NCI-H2196 (cell line): ENCODE data around the gene ARID5B.

Experiments
- DNase-seq: peaks from one replicate; lab custom pipeline; 2025; ENCODE audit not compliant: unreplicated experiment; lab: John Stamatoyannopoulos, UW

Gene ARID5B

DNA sequence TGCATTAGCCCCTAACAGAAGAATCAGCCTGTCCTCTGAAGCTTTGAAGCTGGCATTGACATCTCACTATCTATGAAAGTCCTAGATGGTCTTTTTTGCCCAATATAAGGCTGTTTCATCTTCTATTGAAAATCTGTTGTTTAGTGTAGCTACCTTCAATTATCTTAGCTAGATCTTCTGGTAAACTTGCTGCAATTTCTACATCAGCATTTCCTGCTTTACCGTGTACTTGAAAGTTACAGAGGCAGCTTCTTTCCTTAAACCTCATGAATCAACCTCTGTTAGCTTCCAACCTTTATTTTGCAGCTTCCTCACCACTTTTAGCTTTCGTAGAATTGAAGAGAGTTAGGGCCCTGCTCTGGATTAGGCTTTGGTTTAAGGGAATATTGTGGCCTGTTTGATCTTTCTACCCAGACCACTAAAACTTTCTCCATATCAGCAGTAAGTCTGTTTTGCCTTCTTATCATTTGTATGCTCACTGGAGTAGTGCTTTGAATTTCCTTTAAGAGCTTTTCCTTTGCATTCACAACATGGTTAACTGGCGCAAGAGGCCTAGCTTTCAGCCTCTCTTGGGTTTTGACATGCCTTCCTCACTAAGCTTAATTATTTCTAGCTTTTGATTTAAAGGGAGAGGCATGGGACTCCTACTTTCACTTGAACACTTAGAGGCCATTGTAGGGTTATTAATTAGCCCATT lies 32.5 kb downstream of the ARID5B start:
- DNase-seq: no peak

DNA sequence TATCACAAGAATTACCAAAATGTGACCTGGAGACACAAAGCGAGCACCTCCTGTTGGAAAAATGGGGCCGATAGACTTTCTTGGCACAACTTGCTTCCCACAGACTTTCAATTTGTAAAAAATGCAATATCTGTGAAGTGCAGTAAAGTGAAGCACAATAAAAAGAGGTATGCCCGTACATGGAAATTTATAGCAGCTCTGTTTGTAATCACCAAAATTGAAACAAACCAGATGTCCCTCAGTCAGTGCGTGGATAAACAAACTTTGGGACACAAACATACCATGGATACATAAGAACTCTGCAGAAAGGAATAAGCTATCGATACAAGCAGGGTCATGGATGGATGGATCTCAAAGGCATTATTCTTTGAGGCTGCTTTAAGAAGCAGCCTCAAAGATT lies 33.6 kb downstream of the ARID5B start:
- DNase-seq: no peak

DNA sequence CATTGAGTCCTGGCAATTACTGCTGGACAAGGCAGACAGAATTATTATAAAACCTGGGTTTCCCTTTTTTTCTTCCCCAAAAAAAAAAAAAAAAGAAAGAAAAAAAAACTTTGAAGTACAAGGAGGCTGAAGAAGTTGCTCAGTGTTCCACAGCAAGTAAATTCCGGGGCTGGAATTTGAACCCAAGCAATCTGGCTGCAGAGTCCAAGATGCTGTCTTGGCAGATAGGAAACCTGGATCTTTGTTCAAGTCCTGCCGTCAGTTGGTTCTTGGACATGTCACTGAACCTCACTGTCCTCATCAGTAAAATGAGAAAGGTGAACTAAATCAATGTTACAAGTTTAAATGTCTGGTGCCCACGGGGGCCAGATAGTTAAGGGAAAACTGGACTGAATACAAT lies 35.3 kb downstream of the ARID5B start:
- no peak for DNase-seq

DNA sequence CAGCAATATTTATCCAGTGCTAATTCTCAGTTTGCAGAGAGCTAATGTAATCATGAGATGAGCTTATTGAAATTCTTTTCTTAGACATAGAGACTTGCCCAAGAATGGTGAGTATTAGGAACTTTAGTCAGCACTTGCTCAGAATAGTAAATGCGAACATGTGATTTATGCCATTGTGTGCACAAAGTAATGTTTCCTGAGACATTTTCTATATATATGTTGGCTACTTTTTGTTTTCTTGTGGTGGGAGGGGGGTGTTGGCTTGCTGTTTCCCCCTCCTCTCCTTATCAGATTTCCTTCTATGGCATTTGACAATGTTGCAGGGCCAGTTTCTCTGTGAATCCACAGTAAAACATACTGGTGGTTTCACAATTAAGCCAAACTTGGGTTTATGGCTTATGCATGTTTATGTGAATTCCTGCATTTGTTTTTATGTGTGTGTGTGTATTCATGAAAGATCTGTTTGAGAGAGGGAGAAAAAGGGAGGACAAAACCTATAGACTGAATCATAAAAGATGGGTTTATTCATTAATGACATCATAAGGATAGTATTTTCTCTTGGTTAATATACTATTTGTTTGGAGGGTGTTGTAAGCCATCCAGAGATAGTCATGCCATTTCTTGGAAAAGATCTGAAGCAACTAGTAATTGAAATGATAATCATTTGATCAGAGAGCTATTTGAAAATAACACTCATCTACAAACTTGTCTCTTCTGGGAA lies 36.3 kb downstream of the ARID5B start:
- DNase-seq: no peak

DNA sequence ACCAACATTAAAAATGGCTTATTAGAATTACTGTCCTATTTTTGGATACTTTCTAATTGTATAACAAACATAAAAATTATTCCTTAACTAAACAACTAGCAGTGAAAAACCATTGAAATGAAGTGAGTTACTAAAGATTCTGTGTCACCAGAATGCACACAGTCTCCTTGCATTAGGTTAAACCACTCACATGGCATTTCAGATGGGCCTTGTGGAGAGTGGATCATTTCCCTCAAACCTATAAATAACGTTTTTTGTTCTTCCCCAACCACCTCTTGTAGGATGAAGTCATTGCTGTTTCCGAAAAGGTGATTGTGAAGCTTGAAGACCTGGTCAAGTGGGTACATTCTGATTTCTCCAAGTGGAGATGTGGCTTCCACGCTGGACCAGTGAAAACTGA lies 38.4 kb downstream of the ARID5B start:
- no peak for DNase-seq

DNA sequence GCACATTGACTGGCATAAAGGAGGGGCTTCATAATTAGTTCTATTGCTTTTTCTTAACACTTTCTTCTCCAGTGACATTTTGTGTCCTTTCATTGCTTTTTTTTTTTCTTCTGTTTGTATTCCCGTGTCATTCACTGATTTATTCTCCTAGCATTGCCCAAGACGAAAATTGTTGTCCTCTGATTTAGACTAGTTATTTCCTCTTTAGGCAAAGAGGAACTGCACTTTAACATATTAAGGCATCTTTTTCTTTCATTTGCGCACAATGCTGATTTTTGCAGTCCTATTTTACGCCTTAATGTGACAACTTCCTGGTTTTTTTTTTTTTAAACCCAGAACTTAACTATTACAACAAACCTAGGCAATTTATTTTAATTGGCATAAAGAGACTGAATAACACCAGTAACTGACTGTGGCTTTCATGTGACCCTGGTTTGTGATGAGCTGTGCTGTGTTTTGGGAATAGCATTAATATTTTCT lies 39.7 kb downstream of the ARID5B start:
- DNase-seq: no peak

DNA sequence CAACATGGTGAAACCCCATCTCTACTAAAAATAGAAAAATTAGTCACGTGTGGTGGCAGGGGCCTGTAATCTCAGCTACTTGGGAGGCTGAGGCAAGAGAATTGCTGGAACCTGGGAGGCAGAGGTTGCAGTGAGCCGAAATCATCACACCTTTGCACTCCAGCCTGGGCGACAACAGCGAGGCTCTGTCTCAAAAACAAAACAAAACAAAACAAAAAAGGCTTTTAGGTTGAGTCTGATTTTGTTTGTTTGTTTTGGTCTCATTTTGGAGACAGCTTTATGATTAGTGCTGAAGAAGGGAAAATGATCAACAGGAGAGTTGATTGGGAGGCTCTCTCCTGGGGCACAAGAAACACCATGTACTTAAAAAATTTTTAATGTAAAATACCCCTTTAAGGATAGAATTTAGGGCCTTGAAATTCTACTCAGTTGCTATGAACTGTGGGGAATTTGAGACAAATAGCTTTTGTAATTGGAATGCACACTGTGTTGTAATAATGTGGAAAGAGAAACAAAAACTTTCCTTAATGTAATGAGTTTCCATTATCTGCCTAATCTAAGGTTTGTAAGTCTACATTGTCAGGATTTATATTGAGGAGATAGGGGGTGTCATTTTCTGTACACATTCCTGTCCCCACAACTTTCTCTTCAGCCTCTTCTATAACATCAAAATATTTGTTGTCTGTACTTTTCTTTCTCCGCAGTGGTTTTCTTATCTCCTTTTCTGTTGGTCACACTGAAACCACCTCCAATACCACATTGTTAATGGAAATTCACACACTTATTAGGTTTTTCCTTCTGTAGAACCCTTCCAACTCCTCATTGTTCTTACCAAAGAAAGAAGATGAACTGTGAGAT lies 41.3 kb downstream of the ARID5B start:
- no peak for DNase-seq

DNA sequence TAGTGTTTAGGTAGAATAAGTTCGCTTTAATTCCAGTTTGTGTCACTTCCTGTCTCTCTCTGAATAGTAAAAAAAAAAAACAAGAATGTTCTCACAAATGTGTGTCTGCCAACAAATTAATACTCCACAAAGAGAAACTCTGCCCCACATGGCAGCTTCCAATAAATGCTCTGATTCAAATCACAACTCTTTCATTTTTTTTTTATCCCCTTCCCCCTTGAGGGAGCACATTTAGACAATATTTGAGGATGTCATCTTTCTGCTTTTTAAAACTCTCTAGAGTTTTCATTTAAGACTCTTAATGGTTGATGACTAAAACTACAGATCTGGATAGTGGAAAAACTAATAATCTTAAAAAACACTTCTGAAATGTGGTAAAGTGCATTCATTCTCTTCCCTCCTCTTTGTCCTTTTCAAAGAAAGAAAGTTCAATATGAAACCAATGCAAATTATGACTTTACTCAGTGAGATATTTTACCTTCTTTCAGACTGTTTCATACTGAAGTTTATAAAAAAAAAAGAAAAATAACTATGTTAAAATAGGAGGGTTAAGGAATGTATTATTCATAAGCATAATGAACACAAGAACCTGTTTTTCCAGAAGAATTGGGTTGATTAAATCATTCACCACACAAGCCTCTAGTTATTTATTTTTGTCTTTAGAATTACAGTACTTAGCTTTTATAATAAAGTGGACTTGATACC lies 42.3 kb downstream of the ARID5B start:
- no peak for DNase-seq

DNA sequence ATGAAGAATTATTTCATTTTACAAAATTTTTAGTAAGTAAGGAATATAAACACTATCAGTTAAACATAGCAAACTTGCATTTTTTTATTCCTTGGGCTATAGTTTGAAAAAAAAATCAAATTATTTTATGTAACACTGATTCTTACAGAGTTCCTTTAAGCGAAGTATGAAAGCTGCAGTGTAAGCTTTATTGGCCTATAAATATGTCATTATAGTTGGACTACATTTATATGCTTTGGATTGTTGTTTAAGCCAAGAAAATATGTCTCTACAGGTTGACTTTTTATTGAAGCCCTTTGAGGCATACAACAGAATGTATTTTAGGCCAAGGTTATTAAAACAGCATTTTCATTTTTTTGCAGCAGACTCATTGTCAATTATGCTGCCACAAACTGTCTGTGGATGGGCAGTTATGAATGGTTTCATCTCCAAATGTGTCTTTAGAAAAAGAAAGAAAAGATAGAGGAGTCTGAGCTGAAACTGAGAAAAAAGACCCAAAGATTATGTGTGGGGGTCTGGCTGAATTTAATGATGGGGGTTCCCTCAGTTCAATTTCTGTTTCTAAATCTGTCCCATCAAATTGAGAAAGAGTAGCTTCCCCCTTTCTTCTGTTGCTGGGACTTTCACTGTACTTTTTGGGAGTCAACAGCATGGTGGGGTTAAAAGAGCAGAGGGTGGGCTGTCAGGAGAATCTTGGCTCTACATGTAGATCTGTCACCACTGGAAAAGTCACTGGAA lies 43.1 kb downstream of the ARID5B start:
- DNase-seq: no peak

DNA sequence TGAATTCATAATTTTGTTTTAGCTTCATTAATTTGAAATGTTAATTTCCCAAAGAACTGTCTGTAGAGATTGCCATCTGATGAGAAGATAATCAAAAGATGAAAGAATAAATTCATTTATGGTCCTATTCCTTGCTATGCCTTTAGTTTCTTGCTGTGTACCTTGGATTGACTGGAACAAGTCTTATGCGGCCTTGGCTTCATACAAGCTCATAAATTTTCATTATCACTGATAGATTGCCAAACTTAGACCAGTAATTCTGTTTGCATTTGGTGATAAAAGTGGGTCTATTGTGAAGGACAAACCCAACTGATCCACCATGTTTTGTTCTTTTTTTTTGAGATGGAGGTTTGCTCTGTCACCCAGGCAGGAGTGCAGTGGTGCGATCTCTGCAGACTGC lies 48.2 kb downstream of the ARID5B start:
- DNase-seq: no peak

DNA sequence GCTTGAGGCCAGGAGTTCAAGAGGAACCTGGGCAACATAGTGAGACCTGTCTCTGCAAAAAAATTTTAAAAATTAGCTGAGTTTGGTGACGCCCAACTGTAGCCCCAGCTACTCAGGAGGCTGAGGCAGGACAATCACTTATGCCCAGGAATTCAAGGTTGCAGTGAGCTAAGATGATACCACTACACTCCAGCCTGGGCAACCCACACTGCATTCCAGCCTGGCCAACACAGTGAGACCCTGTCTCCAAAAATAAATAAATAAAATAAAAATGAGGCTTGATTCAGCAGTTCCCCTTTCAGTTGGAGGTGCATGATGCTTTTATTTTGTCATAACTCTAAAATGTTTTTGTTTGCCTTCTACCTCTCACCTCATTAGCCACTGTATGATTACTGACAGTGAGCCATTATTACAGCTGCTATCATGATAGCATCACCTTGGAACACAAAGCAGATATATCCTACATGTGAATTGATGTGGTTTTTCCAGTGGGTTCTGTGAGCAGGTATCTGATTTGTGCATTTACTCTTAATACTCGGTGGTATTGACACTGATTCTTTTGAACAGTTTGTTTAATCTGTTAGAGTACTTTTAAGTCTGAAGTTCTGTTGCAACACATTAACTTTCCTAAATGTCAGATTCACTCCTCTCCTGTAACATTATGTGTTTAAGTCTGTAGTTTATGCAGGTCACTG lies 49.1 kb downstream of the ARID5B start:
- no peak for DNase-seq

DNA sequence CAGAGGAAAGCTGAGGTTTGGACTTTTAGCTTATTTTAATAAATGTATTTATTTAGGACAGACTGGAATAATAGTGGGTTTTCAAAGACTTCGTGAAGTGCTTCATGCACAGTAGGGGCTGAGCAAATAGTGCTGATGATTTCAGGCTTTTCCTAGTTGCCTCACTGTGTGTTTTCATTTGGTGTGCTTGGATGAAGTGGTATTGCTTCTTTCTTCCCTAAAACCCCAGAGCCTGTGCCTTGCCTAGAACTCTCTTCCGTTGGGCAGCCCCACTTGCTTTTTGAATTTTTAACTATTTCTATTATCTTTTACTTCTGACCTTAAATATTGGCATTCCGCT lies 49.6 kb downstream of the ARID5B start:
- DNase-seq: no peak

DNA sequence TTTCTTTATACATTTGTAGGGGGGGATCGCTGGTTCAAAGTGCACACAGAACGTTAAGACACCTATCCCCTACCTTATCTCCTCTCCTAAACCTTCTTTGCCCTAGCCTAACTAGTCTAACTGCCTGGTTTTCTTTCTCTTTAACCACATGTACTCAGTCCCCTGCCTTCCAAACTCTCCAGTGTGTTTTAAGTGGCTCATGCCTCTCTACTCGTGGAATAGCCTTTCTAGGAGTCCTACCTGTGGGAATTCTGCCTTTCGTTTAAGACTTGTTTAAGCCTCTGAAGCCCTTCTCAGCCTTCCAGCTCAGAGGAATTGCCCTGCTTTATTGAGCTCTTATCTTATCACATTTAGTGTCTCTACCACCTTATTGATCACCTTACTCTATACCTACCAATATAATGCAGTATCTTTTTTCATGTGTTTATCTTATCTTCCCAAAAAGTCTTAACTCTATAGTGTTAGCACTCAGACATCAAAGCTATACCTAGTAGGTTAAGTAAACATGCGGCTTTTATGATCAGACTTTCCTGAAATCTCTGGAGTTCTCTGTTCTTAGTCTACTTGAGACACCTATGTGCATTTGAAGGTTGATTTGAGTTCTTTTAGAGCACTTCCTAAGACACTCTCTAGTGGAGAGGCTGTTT lies 50.7 kb downstream of the ARID5B start:
- DNase-seq: no peak

DNA sequence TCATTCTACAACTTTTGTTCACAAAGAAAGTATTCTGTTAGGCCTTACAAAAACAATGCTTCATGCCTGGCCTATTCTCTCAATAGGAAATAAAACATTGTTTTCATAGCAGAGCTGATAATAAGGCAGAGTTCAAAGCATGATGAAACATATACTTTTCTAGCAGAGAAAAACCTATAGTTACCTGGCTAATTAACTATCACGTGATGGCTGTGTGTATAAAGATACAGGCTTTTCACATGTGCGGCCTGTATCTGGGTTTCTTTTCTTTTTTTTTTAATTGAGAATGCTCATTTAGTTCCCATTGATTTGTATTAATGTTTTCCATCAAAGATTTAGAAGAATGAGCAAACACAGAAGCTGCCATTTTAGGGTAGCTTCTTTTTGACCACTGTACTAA lies 51.7 kb downstream of the ARID5B start:
- DNase-seq: no peak

DNA sequence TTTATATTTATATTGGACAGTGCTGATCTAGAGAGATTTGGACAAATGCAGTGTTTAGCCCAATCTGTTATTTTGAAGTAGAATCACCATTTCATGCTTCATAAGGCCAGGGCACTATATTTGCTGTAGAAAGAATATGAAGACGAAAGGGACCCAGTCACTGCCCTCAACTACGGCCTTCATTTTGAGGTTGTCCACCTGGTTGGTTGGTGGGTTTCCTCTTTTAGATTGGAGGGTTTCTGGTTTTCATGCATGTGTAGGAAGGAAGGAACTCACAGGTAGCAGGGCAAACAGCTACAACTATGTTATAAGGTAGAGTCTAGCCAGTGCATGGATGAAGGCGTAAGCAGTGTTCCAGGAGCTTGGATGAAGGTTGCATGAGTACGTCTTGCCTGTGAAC lies 56.3 kb downstream of the ARID5B start:
- DNase-seq: no peak

DNA sequence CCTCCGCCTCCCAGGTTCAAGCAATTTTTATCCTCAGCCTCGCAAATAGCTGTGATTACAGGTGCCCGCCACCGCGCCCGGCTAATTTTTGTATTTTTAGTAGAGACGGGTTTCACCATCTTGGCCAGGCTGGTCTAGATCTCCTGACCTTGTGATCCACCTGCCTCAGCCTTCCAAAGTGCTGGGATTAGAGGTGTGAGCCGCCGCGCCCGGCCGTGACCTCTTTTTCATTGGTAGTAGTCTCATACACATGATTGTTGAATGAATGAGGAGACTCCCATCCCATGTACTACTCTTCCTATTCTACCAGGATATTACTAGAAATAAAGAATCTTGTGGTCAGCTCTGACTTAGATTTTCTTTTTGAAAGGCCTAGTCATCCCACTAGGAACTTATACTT lies 56.8 kb downstream of the ARID5B start:
- DNase-seq: no peak

DNA sequence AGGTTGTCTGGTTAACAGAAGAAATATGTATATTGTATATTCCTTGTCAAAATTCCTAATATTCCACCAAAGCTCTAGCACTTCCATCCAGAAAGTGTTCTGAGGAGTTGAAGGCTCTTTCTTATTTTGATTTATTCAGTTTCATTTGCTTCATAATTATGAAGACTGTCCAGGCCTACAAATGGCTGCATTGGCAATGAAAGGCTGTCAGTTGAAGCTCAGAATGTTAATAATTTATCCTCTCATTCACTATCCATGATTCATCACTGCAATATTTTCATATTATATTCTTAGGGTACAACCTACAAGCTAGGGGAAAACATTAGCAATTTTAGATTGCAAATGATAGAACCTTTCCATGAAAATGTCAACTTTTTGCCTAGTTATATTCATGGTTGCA lies 57.3 kb downstream of the ARID5B start:
- DNase-seq: no peak

DNA sequence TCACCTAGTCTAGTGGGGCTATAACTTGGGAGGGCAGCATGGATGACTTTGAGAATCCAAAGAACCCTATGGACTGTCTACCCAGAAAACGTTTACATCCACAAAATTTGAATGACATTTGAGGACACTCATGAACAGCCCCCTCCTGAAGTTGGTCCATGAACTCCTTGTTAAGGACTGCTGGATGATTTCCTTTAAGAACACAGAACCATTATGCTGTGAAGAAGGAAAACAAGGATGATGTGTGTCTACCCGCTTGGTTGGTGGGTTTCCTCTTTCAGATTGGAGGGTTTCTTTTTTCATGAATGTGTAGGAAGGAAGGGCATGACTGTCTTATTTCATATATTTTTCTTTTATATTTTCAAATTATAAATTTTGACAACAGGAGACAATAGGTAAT lies 58.3 kb downstream of the ARID5B start:
- DNase-seq: no peak

DNA sequence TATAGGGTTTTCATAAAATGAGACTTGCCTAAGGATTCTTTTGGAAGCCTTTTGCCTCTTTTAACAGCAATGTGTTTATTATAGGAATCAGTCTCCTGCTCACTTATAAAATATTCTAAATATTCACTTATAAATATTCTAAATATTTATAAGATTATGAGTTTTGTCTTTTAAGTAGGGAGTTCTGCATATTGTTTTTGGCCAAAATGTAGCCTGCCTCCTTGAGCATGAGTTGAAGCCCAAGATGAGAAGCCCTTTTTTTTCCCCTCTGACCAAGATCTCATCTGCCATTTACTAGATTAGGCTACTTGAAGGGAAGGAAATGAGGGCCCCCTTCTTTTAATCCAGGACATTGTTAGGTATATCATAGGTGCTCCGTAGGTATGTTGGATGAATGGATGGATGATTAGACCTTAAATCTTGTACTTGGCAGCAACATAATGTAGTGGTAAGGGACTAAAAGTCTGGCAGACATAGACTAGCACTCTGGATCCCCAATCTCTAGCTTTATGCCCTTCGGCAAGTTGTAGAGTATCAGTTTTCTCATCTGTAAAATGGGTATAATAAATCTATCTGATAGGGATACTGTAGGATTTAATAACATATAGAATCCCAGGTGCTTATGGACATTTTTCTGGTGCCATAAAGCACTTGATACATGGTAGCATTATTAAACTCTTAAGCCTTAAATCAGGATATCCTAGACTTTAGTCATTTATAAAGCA lies 59.1 kb downstream of the ARID5B start:
- no peak for DNase-seq
